GM18870 (cell line): ENCODE measurements around the gene SLC12A1.

Experiments
- ATAC-seq: cut with Tn5 transposase; IDR thresholded peaks from one replicate; pipeline ENCODE4 v1.9.1; 2021; ENCODE audit warnings: moderate library complexity; ENCODE audit not compliant: unreplicated experiment

The SLC12A1 gene

GRCh38 chr15:48345516-48345915 lies 139.4 kb downstream of the SLC12A1 start:
- ATAC-seq: no peak

DNA sequence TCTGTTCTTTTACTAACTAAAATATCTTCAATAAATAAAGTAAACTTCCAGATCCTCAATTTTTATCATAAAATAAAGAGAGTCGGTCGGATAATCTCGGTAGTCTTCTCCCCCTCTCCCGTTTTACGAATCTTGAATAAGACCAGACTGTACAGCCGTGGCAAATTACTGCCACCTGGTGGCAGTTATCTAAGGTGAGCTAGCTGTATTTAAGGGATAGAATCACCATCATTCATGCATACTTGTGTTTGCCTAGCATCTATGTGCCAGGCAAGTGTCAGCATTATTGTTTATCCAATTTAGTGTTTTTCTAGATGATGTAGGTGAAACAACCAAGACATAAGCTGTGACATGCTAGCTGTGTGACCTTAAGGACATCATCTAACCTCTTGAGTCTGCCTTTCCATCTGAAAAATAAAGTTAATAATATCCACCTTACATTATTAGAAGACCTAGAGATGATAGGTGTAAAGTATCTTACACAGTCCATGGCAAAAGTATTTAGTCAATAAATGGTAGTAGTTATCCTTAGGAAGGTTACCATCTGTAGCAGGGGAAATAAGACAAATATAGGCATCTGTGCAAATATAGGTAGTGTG lies 146.5 kb downstream of the SLC12A1 start:
- ATAC-seq: no peak
